Hindlimb muscle (tissue), 1 donor: ENCODE data around the gene MYOM3. TPM values are rescaled to one million over a fixed set of nuclear protein-coding genes. Genes with fewer than 3 reads are reported as not detected.

Source experiments
- DNase-seq: peaks from one replicate; pipeline ENCODE4 v3.0.0-alpha.2; 2013
- polyA plus RNA-seq: library from polyadenylated mRNA; unstranded; fragments of 120-200 nt; gene quantifications from one replicate; pipeline ENCODE4 v1.2.1, GENCODE V29; 2013; ENCODE audit not compliant: insufficient read length

The MYOM3 gene
- polyA plus RNA-seq, 1 donor = 458 TPM

GRCh38 chr1:24113641-24114033, 1.7 kb upstream of the MYOM3 start:
- DNase-seq = no peak

- no peak for DNase-seq
These were observed 506 bp downstream of the MYOM3 start for GRCh38 chr1:24111262-24111995.

DNA sequence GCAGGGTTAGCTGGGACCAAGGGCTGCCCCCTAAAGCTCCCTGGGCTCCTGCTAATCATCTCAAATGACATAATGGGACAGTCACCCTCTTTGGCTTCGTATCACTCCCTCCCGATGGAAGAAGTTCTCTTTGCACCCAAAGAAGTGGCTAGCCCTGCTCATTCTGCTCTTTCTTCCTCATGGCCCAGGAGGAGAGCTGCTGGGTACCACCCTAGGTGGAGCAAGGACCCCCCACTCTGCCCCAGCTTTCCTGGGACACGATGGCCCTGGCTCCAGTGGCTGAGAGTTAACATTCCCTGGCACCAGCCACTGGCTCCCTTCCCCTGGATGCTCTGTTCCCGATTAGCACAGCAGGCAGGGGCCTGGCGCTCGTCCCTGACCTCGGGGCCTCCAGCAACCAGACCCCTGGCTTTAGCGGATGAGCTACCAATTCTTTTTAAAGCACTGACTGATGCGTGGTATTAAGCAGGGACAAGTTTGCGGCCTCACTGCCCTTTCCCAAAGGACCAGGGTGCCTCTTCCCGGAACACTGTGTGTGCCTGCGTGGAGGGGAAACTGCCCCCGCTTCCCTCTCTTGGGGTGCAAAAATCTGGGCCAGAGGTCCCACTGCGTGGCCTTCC, 1.2 kb downstream of the MYOM3 start:
- DNase-seq = no peak

- DNase-seq = no peak
These were observed 2.1 kb downstream of the MYOM3 start for GRCh38 chr1:24109686-24110475.

GRCh38 chr1:24109166-24109483, 2.8 kb downstream of the MYOM3 start:
- DNase-seq = no peak

DNA sequence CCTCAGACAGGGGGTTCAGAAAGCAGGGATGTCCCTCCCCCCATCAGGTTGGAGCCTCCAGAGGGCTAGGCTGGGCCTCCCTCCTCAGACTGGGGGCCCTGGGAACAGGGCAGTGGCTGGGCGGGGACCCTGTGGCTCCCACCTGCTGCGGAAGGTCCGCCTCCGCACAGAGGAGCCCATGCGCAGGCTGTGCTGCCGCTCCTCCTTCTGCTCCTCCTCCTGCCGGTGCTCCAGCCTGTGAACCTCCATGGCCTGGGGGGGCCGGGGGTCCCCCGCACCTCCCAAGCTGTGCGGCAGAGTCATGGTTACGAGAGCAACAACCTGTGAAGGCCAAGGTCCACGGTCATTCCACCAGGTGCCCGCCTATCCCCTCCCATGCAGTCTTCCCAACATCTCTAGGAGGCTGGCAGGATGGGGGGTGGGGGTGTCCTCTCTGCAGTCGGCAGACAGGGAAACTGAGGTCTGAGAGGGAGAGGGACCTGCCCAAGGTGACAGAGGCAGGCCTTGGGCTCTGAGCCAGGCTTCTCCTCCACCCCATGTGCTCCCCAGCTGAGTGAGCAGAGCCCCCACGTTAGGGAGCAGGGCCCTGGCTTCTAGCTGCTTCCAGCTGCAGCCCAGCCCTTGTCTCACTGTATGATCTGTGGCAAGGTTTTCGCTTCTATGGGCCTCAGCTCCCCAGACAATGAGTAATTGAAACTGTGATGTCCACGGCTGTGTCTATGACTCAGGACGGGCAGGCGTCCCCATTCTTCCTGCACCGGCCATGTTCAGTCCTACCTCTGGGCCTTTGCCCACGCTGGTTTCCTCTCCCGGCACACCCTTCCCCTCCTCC, 3.4 kb downstream of the MYOM3 start:
- DNase-seq = no peak

DNA sequence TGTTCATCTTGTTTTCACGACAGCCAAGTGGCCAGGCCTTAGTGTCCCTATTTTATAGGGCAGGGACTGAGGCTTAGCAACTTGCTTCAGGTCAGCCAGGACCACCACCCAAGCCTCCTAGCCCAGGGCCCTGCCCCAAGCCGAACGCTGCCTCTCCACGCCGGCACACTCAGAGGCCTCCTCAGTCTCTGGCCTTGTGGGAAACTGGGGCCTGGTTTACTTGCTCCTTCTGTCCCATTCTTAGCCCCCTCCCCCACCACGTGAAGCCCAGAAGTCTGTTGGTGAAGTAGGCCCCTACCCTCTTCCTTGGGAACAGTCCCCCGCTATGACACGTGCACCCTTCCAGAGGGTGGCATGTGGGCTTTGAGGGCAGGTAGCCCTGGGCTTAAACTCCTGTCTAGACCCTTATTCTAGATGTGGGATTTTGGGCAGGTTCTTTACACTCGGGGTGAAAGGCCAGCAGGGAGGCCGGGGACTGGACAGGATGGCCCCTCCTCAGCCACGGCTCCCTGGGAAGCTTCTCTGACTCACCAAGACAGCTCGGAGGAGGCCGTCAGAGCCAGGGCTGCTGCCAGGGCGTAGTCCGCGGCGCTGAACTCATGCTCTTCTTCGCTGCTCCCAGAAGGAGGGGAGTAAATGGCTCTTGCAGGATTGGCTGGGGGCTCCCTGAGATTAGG, 4.3 kb downstream of the MYOM3 start:
- no peak for DNase-seq

- DNase-seq = no peak
These were observed 6.4 kb downstream of the MYOM3 start for GRCh38 chr1:24105368-24106160.

GRCh38 chr1:24104854-24105253, 7.1 kb downstream of the MYOM3 start:
- DNase-seq = no peak

- DNase-seq = no peak
These were observed 8.1 kb downstream of the MYOM3 start for GRCh38 chr1:24103879-24104278.

GRCh38 chr1:24103408-24103807, 8.5 kb downstream of the MYOM3 start:
- no peak for DNase-seq

DNA sequence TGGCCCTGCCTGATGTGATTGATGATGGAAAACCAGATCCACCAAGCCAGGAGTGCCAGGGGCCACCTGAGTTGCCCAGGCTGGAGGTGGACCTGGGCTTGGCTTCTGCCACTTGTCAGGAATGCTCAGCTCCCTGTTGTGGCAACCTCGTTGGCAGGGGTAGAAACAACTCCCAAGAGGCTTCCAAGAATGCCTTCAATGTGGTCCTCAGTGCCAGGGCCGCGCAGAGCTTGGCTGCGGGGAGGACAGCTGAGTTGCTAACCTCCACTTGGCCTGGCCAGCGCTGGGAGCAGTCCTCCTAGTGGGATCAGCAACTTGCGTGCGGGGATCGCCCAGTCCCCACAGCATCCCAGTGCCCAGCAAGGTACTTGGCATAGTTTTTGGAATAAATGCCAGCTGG, 9.0 kb downstream of the MYOM3 start:
- DNase-seq = no peak

DNA sequence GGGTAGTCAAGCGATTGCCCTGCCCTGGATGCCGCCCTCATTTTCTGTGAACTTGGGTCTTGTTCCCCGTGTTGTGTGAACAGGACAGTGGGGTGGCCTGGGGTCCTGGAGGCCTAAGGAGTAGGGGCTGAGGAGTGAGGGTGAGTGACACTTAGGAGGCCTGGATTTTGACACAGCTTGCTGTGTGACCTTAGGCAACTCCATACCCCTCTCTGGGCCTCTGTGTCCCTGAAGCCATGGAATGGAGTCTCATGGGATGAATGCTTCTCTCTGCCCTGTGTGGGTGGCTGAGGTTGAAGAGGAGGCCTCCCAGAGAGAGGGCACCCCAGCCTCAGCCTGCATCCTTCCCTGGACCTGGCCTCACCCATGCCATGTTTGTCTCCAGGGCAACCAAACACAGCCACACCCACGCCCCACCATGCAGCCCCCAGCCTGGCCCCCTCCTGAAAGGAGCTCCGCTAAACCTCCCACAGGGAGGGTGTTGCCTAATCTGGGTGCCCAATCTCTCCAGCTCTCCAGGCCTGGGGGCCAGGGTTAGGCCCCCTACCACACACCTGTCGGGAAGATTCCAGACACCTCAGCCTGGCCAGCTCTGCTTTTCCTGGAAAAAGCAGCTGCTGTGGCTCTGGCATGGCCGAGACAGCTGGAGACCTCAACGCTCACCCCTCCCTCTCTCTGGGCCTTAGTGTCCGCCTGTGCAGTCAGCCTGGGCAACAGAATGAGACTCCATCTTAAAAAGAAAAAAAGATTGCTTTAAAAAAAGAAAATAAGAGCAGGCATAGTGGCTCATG, 9.9 kb downstream of the MYOM3 start:
- DNase-seq = peak; percentile 53

GRCh38 chr1:24100945-24101737, 10.8 kb downstream of the MYOM3 start:
- no peak for DNase-seq

GRCh38 chr1:24098943-24099638, 12.8 kb downstream of the MYOM3 start:
- no peak for DNase-seq

DNA sequence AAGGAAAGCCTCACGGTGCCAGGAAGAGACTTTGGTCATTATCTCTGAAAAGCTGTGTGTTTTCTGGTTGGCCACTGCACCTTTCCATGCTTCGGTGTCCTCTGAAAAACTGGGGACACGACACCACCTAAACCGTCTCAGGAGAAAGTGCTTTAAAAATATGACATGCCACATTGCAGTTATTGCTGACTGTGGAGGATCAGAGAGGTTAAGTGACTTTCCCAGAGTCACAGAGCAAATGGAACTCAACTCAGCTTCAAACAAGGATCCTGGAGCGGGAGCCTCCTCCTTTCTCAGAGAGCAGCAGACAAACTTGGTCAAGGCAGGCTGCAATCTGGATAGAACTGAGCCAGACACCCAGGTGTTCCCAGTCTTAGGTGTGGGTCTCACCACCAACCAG, 13.8 kb downstream of the MYOM3 start:
- DNase-seq = no peak

DNA sequence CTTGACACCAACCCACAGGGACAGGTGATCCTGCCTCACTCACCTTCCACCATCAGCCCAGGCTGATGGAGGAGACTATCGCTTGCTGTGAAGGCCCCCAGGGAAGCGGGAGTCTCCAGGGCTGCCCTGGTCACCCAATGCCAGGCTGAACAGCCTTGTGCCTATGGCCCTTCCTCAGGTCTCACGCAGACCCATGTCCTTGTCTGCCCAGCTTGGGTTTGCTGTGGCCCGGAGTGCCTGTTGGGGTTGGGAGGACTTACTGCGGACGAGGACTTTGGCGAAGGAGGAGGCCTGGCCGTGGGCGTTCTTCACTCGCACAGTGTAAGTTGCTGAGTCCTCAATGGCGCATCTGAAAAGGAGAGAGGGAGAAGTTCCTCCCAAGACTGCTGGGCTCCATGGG, 14.3 kb downstream of the MYOM3 start:
- no peak for DNase-seq

GRCh38 chr1:24096739-24097103, 15.2 kb downstream of the MYOM3 start:
- no peak for DNase-seq
